HPDE6-E6E7 (cell line): ENCODE measurements around the gene STK24.
"Not testable (repeated sequence)": the region's sequence is repeated elsewhere in the genome, so short reads cannot be mapped to it uniquely, and the experiment has no call there.

Experiments used
- DNase-seq: peaks from one replicate; pipeline ENCODE4 v3.0.0; 2011; ENCODE audit warnings: missing footprints; ENCODE audit errors: extremely low spot score

The STK24 gene

GRCh38 chr13:98438246-98439125 lies 138.4 kb downstream of the STK24 start:
- DNase-seq: no peak

GRCh38 chr13:98436233-98436910 lies 140.5 kb downstream of the STK24 start:
- DNase-seq: no peak

GRCh38 chr13:98435376-98435775 lies 141.5 kb downstream of the STK24 start:
- DNase-seq: no peak

GRCh38 chr13:98434060-98434459 lies 142.8 kb downstream of the STK24 start:
- no peak for DNase-seq

GRCh38 chr13:98433654-98434053 lies 143.3 kb downstream of the STK24 start:
- no peak for DNase-seq

- DNase-seq: no peak
Observed at GRCh38 chr13:98432638-98433037, 144.3 kb downstream of the STK24 start.

GRCh38 chr13:98429977-98430736 lies 146.8 kb downstream of the STK24 start:
- DNase-seq: no peak

GRCh38 chr13:98429531-98429930 lies 147.4 kb downstream of the STK24 start:
- no peak for DNase-seq

- no peak for DNase-seq
Observed at GRCh38 chr13:98429081-98429480, 147.8 kb downstream of the STK24 start.

GRCh38 chr13:98428256-98428966 lies 148.5 kb downstream of the STK24 start:
- DNase-seq: no peak

GRCh38 chr13:98427331-98427995 lies 149.4 kb downstream of the STK24 start:
- DNase-seq: no peak

GRCh38 chr13:98423417-98423816 lies 153.5 kb downstream of the STK24 start:
- DNase-seq: no peak

GRCh38 chr13:98422046-98422445 lies 154.9 kb downstream of the STK24 start:
- DNase-seq: no peak

GRCh38 chr13:98420554-98421175 lies 156.2 kb downstream of the STK24 start:
- no peak for DNase-seq

GRCh38 chr13:98419786-98420553 lies 156.9 kb downstream of the STK24 start:
- DNase-seq: no peak

GRCh38 chr13:98416408-98416807 lies 160.5 kb downstream of the STK24 start:
- peak; percentile 46 for DNase-seq

GRCh38 chr13:98415326-98416070 lies 161.4 kb downstream of the STK24 start:
- DNase-seq: no peak

GRCh38 chr13:98413796-98414195 lies 163.1 kb downstream of the STK24 start:
- DNase-seq: no peak

- not testable (repeated sequence) for DNase-seq
Observed at GRCh38 chr13:98413278-98413677, 163.6 kb downstream of the STK24 start.
